HK-2 (cell line): ENCODE results near the gene DPPA3.
"Not testable (repeated sequence)": the region's sequence is repeated elsewhere in the genome, so short reads cannot be mapped to it uniquely, and the experiment has no call there.

Experiments
- DNase-seq: peaks from one replicate; pipeline ENCODE4 v3.0.0-alpha.2; 2018; ENCODE audit not compliant: unreplicated experiment

DPPA3 gene

GRCh38 chr12:7730984-7731383, 19.8 kb downstream of the DPPA3 start:
- DNase-seq = not testable (repeated sequence)

- DNase-seq = no peak
These were observed 20.3 kb downstream of the DPPA3 start for GRCh38 chr12:7731486-7731885.

GRCh38 chr12:7732993-7733392, 21.8 kb downstream of the DPPA3 start:
- no peak for DNase-seq

- no peak for DNase-seq
These were observed 36.0 kb downstream of the DPPA3 start, which contains the start of gene CLEC4C for GRCh38 chr12:7747246-7747645. Gene CLEC4C, minus strand, starts transcription at chr12:7747375. Its CDS starts 27 bp downstream, at chr12:7747348.

GRCh38 chr12:7748852-7749251, 37.6 kb downstream of the DPPA3 start:
- DNase-seq = no peak

- no peak for DNase-seq
These were observed 38.2 kb downstream of the DPPA3 start for GRCh38 chr12:7749442-7749841.

- no peak for DNase-seq
These were observed 39.1 kb downstream of the DPPA3 start for GRCh38 chr12:7750350-7750749.

GRCh38 chr12:7751394-7751793, 40.2 kb downstream of the DPPA3 start:
- DNase-seq = no peak

- DNase-seq = not testable (repeated sequence)
These were observed 41.0 kb downstream of the DPPA3 start for GRCh38 chr12:7751941-7752922.

- DNase-seq = not testable (repeated sequence)
These were observed 44.4 kb downstream of the DPPA3 start for GRCh38 chr12:7755668-7756067.

GRCh38 chr12:7756993-7757392, 45.8 kb downstream of the DPPA3 start:
- DNase-seq = no peak

GRCh38 chr12:7758766-7759140, 47.5 kb downstream of the DPPA3 start:
- no peak for DNase-seq
